Measurements from ENCODE around the gene BET1. TPM values are rescaled to one million over a fixed set of nuclear protein-coding genes. Genes with fewer than 3 reads are reported as not detected.

The BET1 gene
- total RNA-seq, 1 experiment from 2014 or later = 17.2 TPM

- BruUV-seq (replicated peaks) = no TSS peak
- DNase-seq (ENCODE audit: low read depth, low spot score) = no peak
- RAD21 ChIA-PET (ENCODE audit: low non-redundant PET in 1 of 2, low total read pairs in 2 of 2, uncharacterized antibody in 2 of 2, unreplicated experiment in 2 of 2) = no interaction called here
- H4K20me1 ChIP-seq (ENCODE audit: insufficient read depth) = no peaks in the 10 kb centered on the region
- no peak overlapping the region for H3K27ac ChIP-seq (ENCODE audit: low read depth, low read length)
- POLR2A ChIA-PET = no interaction called here
- H3K4me2 ChIP-seq (ENCODE audit: low read length) = no peak overlapping the region
- no peak overlapping the region for H2AFZ ChIP-seq (ENCODE audit: low read depth, low read length, poor library complexity, severe bottlenecking)
- H3K79me2 ChIP-seq (ENCODE audit: insufficient read depth, low read length) = peaks cover 8% of the 10 kb centered on the region; the same call in 1 of the 2 replicates
- H3K4me3 ChIP-seq (replicated peaks in 1 of 2; ENCODE audit: low read depth in 1 of 2, low read length in 2 of 2) = no peak overlapping the region
- no peaks in the 10 kb centered on the region for H3K4me1 ChIP-seq (ENCODE audit: control insufficient read depth in 1 of 2, insufficient read depth in 2 of 2, low read length in 2 of 2)
- no peak overlapping the region for H3K9ac ChIP-seq (ENCODE audit: low read length)
- TF ChIP-seq CBX3 (IDR thresholded peaks at IDR 0.05; ENCODE audit: low read depth) (no peak), MAX (IDR thresholded peaks at IDR 0.05) (no peak), CTCF (IDR thresholded peaks at IDR 0.05 in 2 of 3, conservative IDR thresholded peaks at IDR 0.05 in 1 of 3; ENCODE audit: borderline replicate concordance in 1 of 3, insufficient read depth in 1 of 3, low read depth in 2 of 3, low read length in 2 of 3) (no peak), ZFX (IDR thresholded peaks at IDR 0.05) (no peak), TCF7L2 (IDR thresholded peaks at IDR 0.05; ENCODE audit: borderline replicate concordance, extremely low read depth, insufficient read depth, insufficient read length) (no peak), POLR2AphosphoS5 (IDR thresholded peaks at IDR 0.05; ENCODE audit: low read depth, low read length) (no peak)
- ATAC-seq = no peak
- H3K27me3 ChIP-seq (ENCODE audit: insufficient read depth, low read length) = no peaks in the 10 kb centered on the region
- CTCF ChIA-PET = no interaction called here
- intact Hi-C loops (cut with micrococcal nuclease) = no loop called here
- H3K9me3 ChIP-seq (ENCODE audit: control insufficient read depth in 1 of 2, insufficient read depth in 1 of 2, low read depth in 1 of 2, low read length in 2 of 2) = no peaks in the 10 kb centered on the region
- peaks cover 0 to 6% of the 10 kb centered on the region in 2 experiments; a peak in 3 of 4 replicates for H3K36me3 ChIP-seq (ENCODE audit: control insufficient read depth in 1 of 2, insufficient read depth in 2 of 2, low read length in 2 of 2)
- no peaks in the 10 kb centered on the region for H3K9me2 ChIP-seq (ENCODE audit: insufficient read depth)
Observed at GRCh38 chr7:93997868-93998267, 6.3 kb downstream of the BET1 start.

- H3K4me2 ChIP-seq (ENCODE audit: low read length) = no peak overlapping the region
- H4K20me1 ChIP-seq (ENCODE audit: insufficient read depth) = no peaks in the 10 kb centered on the region
- H3K27ac ChIP-seq (ENCODE audit: low read depth, low read length) = no peak overlapping the region
- H3K4me3 ChIP-seq (replicated peaks in 1 of 2; ENCODE audit: low read depth in 1 of 2, low read length in 2 of 2) = no peak overlapping the region
- H2AFZ ChIP-seq (ENCODE audit: low read depth, low read length, poor library complexity, severe bottlenecking) = no peak overlapping the region
- no peak for ATAC-seq
- no peak overlapping the region for H3K9ac ChIP-seq (ENCODE audit: low read length)
- no peaks in the 10 kb centered on the region for H3K79me2 ChIP-seq (ENCODE audit: insufficient read depth, low read length)
- H3K4me1 ChIP-seq (ENCODE audit: control insufficient read depth in 1 of 2, insufficient read depth in 2 of 2, low read length in 2 of 2) = no peaks in the 10 kb centered on the region
- BruUV-seq (replicated peaks) = no TSS peak
- DNase-seq (ENCODE audit: low read depth, low spot score) = no peak
- no peaks in the 10 kb centered on the region; a peak in 1 of 4 replicates for H3K36me3 ChIP-seq (ENCODE audit: control insufficient read depth in 1 of 2, insufficient read depth in 2 of 2, low read length in 2 of 2)
- H3K9me3 ChIP-seq (ENCODE audit: control insufficient read depth in 1 of 2, insufficient read depth in 1 of 2, low read depth in 1 of 2, low read length in 2 of 2) = no peaks in the 10 kb centered on the region
- H3K27me3 ChIP-seq (ENCODE audit: insufficient read depth, low read length) = no peaks in the 10 kb centered on the region
- intact Hi-C loops (cut with micrococcal nuclease) = no loop called here
- H3K9me2 ChIP-seq (ENCODE audit: insufficient read depth) = no peaks in the 10 kb centered on the region
- ChIA-PET POLR2A (no interaction called here), CTCF (no interaction called here), RAD21 (ENCODE audit: low non-redundant PET in 1 of 2, low total read pairs in 2 of 2, uncharacterized antibody in 2 of 2, unreplicated experiment in 2 of 2) (no interaction called here)
- TF ChIP-seq EGR1 (IDR thresholded peaks at IDR 0.05; ENCODE audit: low read depth) = no peak
- no peak for TF ChIP-seq CBX3 (IDR thresholded peaks at IDR 0.05; ENCODE audit: low read depth)
- TF ChIP-seq POLR2A (IDR thresholded peaks at IDR 0.05; ENCODE audit: borderline replicate concordance, extremely low read depth, insufficient read depth, insufficient read length) = no peak
- TF ChIP-seq RAD21 (IDR thresholded peaks at IDR 0.05; ENCODE audit: low read depth) = no peak
- TF ChIP-seq ATF3 (IDR thresholded peaks at IDR 0.05) = no peak
- TF ChIP-seq FOSL1 (IDR thresholded peaks at IDR 0.05; ENCODE audit: low read depth) = no peak
- no peak for TF ChIP-seq ELF1 (IDR thresholded peaks at IDR 0.05; ENCODE audit: borderline replicate concordance, low read depth)
- TF ChIP-seq SP1 (IDR thresholded peaks at IDR 0.05; ENCODE audit: low read depth) = no peak
- TF ChIP-seq YY1 (IDR thresholded peaks at IDR 0.05; ENCODE audit: extremely low read depth, insufficient replicate concordance, low read depth, low read length) = no peak
- no peak for TF ChIP-seq TCF7L2 (IDR thresholded peaks at IDR 0.05; ENCODE audit: borderline replicate concordance, extremely low read depth, insufficient read depth, insufficient read length)
- no peak for TF ChIP-seq ZFX (IDR thresholded peaks at IDR 0.05)
- no peak for TF ChIP-seq EZH2 (IDR thresholded peaks at IDR 0.05)
- TF ChIP-seq CEBPB (IDR thresholded peaks at IDR 0.05; ENCODE audit: low read depth) = no peak
- TF ChIP-seq POLR2AphosphoS5 (IDR thresholded peaks at IDR 0.05; ENCODE audit: low read depth, low read length) = no peak
Observed at GRCh38 chr7:93992421-93993110, 11.6 kb downstream of the BET1 start.

Data from HCT116 (cell line).